ENCODE results near the gene MAN2B1. TPM values are rescaled to one million over a fixed set of nuclear protein-coding genes. Genes with fewer than 3 reads are reported as not detected.

Gene MAN2B1
- total RNA-seq, 4 donors from 2014 or later, result 61.0 to 186 (median 88.5) TPM

DNA sequence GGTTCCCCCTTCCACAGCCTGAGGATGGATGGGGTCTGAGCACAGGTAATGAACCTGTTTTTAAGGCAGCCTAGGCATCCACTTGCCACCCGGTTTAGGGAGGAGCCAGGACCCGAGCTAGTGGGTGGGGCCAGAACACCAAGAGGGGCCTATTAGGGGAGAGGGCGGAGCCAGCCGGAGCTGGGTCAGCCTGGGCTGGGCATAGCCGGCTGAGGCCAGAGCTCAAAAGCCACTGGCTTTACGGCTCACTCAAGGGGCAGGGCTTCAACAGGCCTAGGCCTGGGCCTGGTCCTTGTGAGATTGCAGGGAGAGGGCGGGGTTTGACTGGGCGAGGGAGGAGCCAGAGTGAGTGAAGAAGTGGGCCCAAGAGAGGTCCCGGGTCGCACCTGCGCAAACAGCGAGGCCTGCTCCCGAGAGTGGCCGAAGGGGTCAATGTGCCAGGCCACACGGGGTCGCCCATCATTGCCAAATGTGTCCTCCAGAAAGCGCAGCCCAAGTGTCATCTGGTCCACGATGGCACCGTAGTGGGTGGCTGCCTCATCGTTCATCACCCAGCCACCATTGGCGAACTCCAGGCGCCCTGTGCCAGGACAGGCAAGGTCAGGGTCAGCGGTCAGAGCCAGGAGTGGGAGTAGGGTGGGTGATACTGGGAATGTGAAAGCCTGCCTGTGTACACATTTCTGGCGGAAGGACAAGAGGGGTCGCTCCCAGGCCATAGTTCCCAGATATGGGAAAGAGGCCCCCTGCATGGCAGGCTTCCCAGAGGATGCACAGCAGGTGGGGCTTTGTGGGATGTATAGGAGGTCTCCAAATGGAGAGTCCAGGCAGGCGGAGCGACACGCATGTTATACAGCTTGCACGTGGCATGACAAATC is 1.9 kb downstream of the MAN2B1 start:
- TF ChIP-seq, protein P1, sequence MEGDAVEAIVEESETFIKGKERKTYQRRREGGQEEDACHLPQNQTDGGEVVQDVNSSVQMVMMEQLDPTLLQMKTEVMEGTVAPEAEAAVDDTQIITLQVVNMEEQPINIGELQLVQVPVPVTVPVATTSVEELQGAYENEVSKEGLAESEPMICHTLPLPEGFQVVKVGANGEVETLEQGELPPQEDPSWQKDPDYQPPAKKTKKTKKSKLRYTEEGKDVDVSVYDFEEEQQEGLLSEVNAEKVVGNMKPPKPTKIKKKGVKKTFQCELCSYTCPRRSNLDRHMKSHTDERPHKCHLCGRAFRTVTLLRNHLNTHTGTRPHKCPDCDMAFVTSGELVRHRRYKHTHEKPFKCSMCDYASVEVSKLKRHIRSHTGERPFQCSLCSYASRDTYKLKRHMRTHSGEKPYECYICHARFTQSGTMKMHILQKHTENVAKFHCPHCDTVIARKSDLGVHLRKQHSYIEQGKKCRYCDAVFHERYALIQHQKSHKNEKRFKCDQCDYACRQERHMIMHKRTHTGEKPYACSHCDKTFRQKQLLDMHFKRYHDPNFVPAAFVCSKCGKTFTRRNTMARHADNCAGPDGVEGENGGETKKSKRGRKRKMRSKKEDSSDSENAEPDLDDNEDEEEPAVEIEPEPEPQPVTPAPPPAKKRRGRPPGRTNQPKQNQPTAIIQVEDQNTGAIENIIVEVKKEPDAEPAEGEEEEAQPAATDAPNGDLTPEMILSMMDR (IDR thresholded peaks at IDR 0.05; ENCODE audit: low read depth), result no peak

DNA sequence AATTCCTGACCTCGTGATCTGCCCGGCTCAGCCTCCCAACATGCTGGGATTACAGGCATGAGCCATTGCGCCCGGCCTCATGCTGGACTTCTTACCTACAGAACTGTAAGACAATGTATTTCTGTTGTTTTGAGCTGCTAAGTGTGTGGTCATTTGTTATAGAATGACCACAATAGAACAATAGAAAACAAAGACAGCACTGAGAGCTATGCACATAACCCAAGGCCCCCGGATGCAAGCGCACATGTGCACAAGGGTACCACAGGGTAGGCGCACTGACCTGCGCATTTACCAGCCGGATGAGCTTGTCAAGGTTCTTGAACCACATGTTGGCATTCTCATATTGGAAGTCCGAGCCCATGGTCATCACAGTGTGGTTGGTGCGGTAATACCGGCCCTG is 5.6 kb downstream of the MAN2B1 start:
- TF ChIP-seq, protein P1 (IDR thresholded peaks at IDR 0.05; ENCODE audit: low read depth), result no peak

DNA sequence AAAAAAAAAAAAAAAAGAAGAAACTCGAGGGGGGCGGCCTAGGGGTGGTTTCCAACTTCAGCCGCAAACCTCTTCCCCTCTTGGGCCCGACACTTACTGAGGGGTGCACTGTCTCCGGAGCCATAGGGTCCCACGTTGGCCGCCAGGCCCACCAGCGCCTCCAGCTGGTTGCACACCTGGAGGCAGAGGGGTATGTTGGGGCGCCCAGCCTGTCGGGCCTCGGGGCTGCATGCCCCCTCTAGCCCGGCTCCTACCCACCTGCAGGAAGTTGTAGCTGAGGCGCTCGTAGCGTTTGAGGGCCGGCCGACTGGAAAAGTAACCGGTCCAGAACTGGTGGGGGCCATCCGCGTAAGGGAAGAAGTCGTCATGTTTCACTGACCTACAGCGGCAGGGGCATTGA is 8.6 kb downstream of the MAN2B1 start:
- TF ChIP-seq, protein P1 (IDR thresholded peaks at IDR 0.05; ENCODE audit: low read depth), result no peak

DNA sequence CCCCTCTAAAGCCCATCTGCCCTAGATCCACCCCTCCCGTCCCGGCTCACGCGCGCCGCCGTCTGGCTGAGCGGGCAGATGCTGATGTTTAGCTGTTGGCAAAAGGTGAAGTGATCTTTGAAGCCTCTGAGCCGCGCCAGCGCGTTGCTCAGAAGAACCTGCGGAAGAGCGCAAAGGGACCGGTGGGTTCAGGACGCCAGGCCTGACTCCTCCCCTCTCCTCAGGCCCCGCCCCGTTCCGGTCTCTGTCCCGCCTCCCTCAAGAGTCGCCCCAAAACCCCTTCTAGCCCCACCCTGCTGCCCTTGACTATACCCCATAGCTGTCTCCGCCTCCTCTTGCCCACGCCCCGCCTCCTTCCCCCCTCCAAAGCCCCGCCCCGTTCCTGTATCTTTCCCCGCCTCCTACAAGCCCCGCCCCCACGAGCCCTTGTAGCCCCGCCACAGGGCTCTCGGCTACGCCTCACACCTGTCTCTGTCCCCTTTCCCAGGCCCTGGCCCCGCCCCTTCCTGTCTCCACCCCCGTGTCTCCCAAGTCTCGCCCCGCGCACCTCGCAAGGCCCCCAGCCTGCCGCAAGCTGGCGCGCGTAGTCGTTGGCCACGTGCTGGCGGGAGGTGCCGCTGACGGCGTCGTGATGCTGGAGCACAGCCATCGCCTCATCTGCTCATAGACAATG is 9.5 kb downstream of the MAN2B1 start:
- TF ChIP-seq, protein P1 (IDR thresholded peaks at IDR 0.05; ENCODE audit: low read depth), result no peak

DNA sequence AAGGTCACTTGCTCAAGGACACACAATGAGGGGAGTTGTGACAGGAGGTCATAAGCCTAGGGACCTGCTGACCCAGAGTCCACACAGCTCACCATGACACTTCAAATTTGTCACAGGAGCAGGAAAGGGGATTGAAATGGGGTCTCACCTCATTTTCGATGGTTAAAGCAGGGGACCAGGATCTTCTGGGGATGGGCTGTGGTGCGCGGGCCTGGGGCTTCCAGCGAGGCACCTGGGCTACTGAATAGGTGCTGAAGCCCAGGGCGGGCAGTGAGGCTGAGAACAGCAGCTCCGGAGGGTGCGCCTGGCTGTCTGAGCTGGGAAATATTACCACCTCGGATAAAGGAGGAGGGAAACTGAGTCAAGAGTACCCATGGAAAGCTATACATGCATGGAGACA is 11.0 kb downstream of the MAN2B1 start:
- TF ChIP-seq, protein P1 (IDR thresholded peaks at IDR 0.05; ENCODE audit: low read depth), result no peak

DNA sequence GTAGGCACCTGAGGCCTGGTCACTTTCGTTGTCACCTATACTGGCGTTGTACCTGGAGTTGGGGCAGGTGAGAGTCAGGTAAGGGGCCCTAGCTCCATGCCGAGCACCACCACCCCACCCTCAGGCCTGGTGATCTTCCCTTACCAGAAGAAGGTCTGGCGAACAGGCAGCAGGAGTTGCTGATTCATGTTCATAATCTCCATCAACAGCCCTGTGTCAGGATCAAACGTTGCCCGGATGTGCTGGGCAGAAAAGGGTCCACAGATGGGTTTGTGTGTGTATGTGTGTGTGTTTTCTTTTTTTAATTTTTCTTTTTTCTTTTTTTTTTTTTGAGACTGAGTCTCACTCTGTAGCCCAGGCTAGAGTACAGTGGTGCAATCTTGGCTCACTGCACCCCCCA is 14.3 kb downstream of the MAN2B1 start:
- TF ChIP-seq, protein P1 (IDR thresholded peaks at IDR 0.05; ENCODE audit: low read depth), result no peak

DNA sequence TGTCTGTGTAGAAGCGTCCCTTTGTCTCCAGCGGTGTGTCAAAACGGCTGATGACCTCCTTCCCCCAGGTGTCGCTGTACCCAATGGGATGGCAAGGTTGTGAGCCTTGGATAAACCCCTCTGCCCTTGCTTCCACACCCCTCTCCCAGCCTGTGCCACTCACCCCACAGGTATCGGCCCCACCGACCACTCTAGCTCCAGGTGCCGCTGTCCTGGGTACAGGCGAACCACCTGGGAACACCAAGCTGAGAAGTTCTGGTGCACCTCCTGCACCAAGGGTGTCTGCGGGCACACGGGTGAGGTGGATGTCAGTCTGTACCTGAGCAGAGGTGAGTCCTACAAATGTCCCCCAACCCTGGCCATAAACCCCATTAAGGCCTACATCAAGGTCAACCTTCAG is 16.6 kb downstream of the MAN2B1 start:
- TF ChIP-seq, protein P1 (IDR thresholded peaks at IDR 0.05; ENCODE audit: low read depth), result no peak

Measured in subcutaneous adipose tissue (tissue), 4 donors.